HFFc6 (cell line): ENCODE data around the gene GANAB. TPM values are rescaled to one million over a fixed set of nuclear protein-coding genes. Genes with fewer than 3 reads are reported as not detected.
A peak's percentile ranks its signal among the peaks of the same experiment; 100 is the strongest.

Experiments used
- DNase-seq: peaks from one replicate; pipeline ENCODE4 v3.0.0-alpha.2; 2018
- H3K27ac Mint-ChIP-seq: 2 replicates; pipeline ENCODE4 v1.8.0; 2020; ENCODE audit warnings: mild to moderate bottlenecking, mixed read lengths
- H3K27me3 Mint-ChIP-seq: 2 replicates; pipeline ENCODE4 v1.8.0; 2021; ENCODE audit warnings: mild to moderate bottlenecking, moderate library complexity, mixed read lengths; ENCODE audit not compliant: insufficient read depth
- H3K36me3 Mint-ChIP-seq: 2 replicates; pipeline ENCODE4 v1.8.0; 2021; ENCODE audit warnings: low read depth, mixed read lengths
- H3K4me1 Mint-ChIP-seq: 2 replicates; pipeline ENCODE4 v1.8.0; 2020; ENCODE audit warnings: low read depth, mixed read lengths
- H3K4me3 Mint-ChIP-seq: 2 replicates; pipeline ENCODE4 v1.8.0; 2020; ENCODE audit warnings: mild to moderate bottlenecking, moderate library complexity, mixed read lengths
- H3K9me3 Mint-ChIP-seq: 2 replicates; pipeline ENCODE4 v1.8.0; 2020; ENCODE audit warnings: mild to moderate bottlenecking, mixed read lengths
- total RNA-seq, 6 experiments: library from RNA; stranded (reverse); fragmentation: NEBNext Ultra II Directional; extraction: Animal tissue kit (Norgen Biotek cat#: 25700); gene quantifications; 2 replicates in 1 of 6; 3 replicates in 5 of 6; pipeline ENCODE4 v1.2.3, GENCODE V29; 2021
- TF ChIP-seq, protein P1 (sequence below): fragments of 200-600 bp; sonication (generic); IDR thresholded peaks from 2 replicates; pipeline ENCODE4 v1.5.0; 2021; ENCODE audit warnings: antibody characterized with exemption, mild to moderate bottlenecking

Gene GANAB
- total RNA-seq, 6 experiments from 2014 or later: 331 to 450 (median 416) TPM

DNA sequence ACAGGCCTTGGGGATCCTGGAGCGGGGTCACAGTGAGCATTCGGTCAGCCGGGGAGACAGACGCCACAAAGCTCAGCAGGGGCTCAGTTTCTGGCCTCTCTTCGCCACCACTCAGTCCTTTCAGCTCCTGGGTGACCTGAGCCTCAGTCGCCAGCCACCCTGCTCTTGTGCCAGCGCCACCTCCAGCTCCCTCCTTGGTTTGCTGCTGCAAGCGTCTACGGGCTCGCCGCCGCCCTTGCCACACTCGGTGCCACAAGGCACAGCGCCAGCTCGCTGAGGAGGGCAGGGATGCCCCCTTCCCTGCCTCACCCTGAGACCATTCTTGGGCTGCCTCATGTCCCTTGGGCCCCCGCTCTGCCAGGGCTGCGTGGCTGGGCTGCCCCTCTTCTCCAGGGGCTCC, 71.3 kb downstream of the GANAB start:
- Mint-ChIP-seq H3K9me3 (no peaks in the 10 kb centered on the region), H3K4me3 (peak overlapping the region; percentile 98), H3K36me3 (peaks cover 49% of the 10 kb centered on the region), H3K27me3 (peaks cover 4% of the 10 kb centered on the region), H3K27ac (peak overlapping the region; percentile 96), H3K4me1 (peaks cover 56% of the 10 kb centered on the region)
- no peak for DNase-seq
- TF ChIP-seq, protein P1, sequence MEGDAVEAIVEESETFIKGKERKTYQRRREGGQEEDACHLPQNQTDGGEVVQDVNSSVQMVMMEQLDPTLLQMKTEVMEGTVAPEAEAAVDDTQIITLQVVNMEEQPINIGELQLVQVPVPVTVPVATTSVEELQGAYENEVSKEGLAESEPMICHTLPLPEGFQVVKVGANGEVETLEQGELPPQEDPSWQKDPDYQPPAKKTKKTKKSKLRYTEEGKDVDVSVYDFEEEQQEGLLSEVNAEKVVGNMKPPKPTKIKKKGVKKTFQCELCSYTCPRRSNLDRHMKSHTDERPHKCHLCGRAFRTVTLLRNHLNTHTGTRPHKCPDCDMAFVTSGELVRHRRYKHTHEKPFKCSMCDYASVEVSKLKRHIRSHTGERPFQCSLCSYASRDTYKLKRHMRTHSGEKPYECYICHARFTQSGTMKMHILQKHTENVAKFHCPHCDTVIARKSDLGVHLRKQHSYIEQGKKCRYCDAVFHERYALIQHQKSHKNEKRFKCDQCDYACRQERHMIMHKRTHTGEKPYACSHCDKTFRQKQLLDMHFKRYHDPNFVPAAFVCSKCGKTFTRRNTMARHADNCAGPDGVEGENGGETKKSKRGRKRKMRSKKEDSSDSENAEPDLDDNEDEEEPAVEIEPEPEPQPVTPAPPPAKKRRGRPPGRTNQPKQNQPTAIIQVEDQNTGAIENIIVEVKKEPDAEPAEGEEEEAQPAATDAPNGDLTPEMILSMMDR: no peak

Other genes with a start within 250 kb of the GANAB start
- gene SCGB1A1, start 227.6 kb downstream of the GANAB start, total RNA-seq: not detected
- gene AHNAK, start 99.8 kb downstream of the GANAB start, total RNA-seq: 100 to 1,000 TPM; 426 to 589 (median 452) TPM
- gene EEF1G, start 72.7 kb downstream of the GANAB start, total RNA-seq: 1,000 to 10,000 TPM; 1,302 to 1,474 (median 1,327) TPM
- gene TUT1, start 55.1 kb downstream of the GANAB start, total RNA-seq: 10 to 100 TPM; 14.6 to 18.0 (median 16.9) TPM
- gene MTA2, start 44.7 kb downstream of the GANAB start, total RNA-seq: 100 to 1,000 TPM in 2 of 6 experiments, 10 to 100 TPM in 4; 89.6 to 106 (median 95.8) TPM
- 10 to 100 TPM; 32.5 to 39.6 (median 36.4) TPM for gene EML3, start 33.8 kb downstream of the GANAB start, total RNA-seq
- 1 to 10 TPM; 2.3 to 4.8 (median 3.2) TPM for gene ROM1, start 33.4 kb downstream of the GANAB start, total RNA-seq
- 10 to 100 TPM; 57.9 to 93.2 (median 63.0) TPM for gene B3GAT3, start 24.6 kb downstream of the GANAB start, total RNA-seq
- 10 to 100 TPM; 19.1 to 26.6 (median 23.3) TPM for gene INTS5, start 6.7 kb upstream of the GANAB start, total RNA-seq
- 10 to 100 TPM; 56.1 to 74.6 (median 64.8) TPM for gene C11orf98, start 18.6 kb upstream of the GANAB start, total RNA-seq
- 10 to 100 TPM; 12.3 to 23.6 (median 17.2) TPM for gene CSKMT, start 18.7 kb upstream of the GANAB start, total RNA-seq
- gene UQCC3, start 25.1 kb upstream of the GANAB start, total RNA-seq: 10 to 100 TPM in 5 of 6 experiments, 1 to 10 TPM in 1; 9.8 to 14.2 (median 11.3) TPM
- 1 to 10 TPM; 2.8 to 4.5 (median 3.7) TPM for gene LBHD1, start 25.7 kb upstream of the GANAB start, total RNA-seq
- 100 to 1,000 TPM in 3 of 6 experiments, 10 to 100 TPM in 3; 85.2 to 114 (median 96.5) TPM for gene UBXN1, start 32.5 kb upstream of the GANAB start, total RNA-seq
- 1 to 10 TPM; 1.2 to 4.0 (median 1.4) TPM for gene LRRN4CL, start 42.9 kb upstream of the GANAB start, total RNA-seq
- 10 to 100 TPM; 50.7 to 67.4 (median 56.8) TPM for gene BSCL2, start 60.8 kb upstream of the GANAB start, total RNA-seq
- not detected for gene GNG3, start 61.1 kb upstream of the GANAB start, total RNA-seq
- gene HNRNPUL2, start 80.8 kb upstream of the GANAB start, total RNA-seq: 10 to 100 TPM; 34.5 to 44.6 (median 41.6) TPM
- gene TTC9C, start 81.9 kb upstream of the GANAB start, total RNA-seq: 10 to 100 TPM; 46.2 to 52.7 (median 50.0) TPM
- gene ZBTB3, start 107.5 kb upstream of the GANAB start, total RNA-seq: 10 to 100 TPM in 1 of 6 experiments, 1 to 10 TPM in 5; 7.9 to 10.8 (median 8.9) TPM
- gene POLR2G, start 115.0 kb upstream of the GANAB start, total RNA-seq: 10 to 100 TPM; 77.6 to 83.8 (median 81.4) TPM
- gene TAF6L, start 124.8 kb upstream of the GANAB start, total RNA-seq: 10 to 100 TPM in 5 of 6 experiments, 1 to 10 TPM in 1; 9.9 to 12.7 (median 10.6) TPM
- 10 to 100 TPM; 47.2 to 66.3 (median 52.7) TPM for gene TMEM179B, start 140.8 kb upstream of the GANAB start, total RNA-seq
- gene TMEM223, start 145.4 kb upstream of the GANAB start, total RNA-seq: 10 to 100 TPM; 12.8 to 15.0 (median 13.6) TPM
- gene NXF1, start 158.8 kb upstream of the GANAB start, total RNA-seq: 10 to 100 TPM; 51.5 to 57.7 (median 55.0) TPM
- 10 to 100 TPM; 41.4 to 54.6 (median 47.8) TPM for gene STX5, start 185.4 kb upstream of the GANAB start, total RNA-seq
- not detected for gene TEX54, start 186.2 kb upstream of the GANAB start, total RNA-seq
- 10 to 100 TPM; 37.4 to 49.2 (median 41.0) TPM for gene WDR74, start 193.0 kb upstream of the GANAB start, total RNA-seq
- 100 to 1,000 TPM; 140 to 206 (median 180) TPM for gene SLC3A2, start 234.3 kb upstream of the GANAB start, total RNA-seq